Measurements from ENCODE around the gene USP32. TPM values are rescaled to one million over a fixed set of nuclear protein-coding genes. Genes with fewer than 3 reads are reported as not detected.
"Not testable (repeated sequence)": the region's sequence is repeated elsewhere in the genome, so short reads cannot be mapped to it uniquely, and the experiment has no call there.

USP32 gene
- total RNA-seq, 8 experiments from 2014 or later, result 29.3 to 187 (median 32.1) TPM

- 62 to 100% (median 77%) methylated on average over 1 to 3 of the region's 3 CpGs for WGBS, 10 experiments
- no peak overlapping the region for H3K27ac ChIP-seq
- in situ Hi-C loops (cut with MboI; ENCODE audit: low pct_unique_long_range_greater_than_20kb in 2 of 9, low sequenced_read_pairs in 9 of 9, unreplicated experiment in 9 of 9), result no loop called here
Measured at GRCh38 chr17:60396412-60396811, 4.5 kb upstream of the USP32 start.

GRCh38 chr17:60395508-60396065 lies 3.7 kb upstream of the USP32 start:
- in situ Hi-C loops (cut with MboI; ENCODE audit: low pct_unique_long_range_greater_than_20kb in 2 of 9, low sequenced_read_pairs in 9 of 9, unreplicated experiment in 9 of 9), result no loop called here
- 66 to 89% (median 82%) methylated on average over 2 to 4 of the region's 4 CpGs for WGBS, 10 experiments
- no peak for ATAC-seq (replicated peaks in 6 of 8)

More at GRCh38 chr17:60396412-60396811, 4.5 kb upstream of the USP32 start:
- ATAC-seq (replicated peaks in 6 of 8), result no peak
- Histone ChIP-seq H3K4me1 (replicated peaks in 1 of 2) (peaks cover 3 to 14% of the 10 kb centered on the region in 2 donors), H3K4me3 (no peak overlapping the region)

DNA sequence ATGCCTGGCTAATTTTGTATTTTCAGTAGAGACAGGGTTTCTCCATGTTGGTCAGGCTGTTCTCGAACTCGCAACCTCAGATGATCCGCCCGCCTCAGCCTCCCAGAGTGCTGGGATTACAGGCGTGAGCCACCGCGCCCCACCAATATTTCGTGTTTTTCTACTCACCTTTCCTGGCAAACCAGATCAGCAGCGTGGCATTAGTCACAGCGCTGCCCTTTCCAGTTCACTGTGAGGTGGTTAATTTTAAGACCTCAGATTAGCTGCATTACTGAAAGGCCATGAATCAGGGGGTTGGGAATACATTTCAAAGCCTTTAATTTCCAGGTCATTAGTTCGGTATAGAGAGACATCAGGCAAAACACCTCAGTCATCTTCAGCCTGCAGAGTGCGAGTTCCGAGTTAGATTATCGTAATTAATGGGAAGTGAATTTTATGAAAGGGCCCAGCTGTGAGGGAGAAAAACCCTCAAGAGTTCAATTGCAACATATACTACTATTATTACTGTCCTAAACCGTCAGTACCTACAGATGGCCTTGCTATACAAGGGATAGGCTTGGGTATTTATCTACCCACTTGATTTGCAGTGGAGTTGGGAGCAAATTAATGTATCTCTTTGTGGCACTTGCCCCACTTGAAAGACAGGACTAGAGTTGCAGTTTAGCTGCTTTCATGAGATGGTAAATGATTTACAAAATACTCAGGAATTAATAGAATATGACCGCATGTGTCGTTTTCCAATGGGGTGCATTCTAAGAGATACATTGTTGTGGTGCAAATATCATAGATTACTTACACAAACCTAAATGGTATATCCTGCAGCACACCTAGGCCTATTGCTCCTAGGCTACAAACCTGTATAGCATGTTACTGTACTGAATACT lies 2.1 kb upstream of the USP32 start:
- 40 to 100% (median 88%) methylated on average over 1 to 15 of the region's 17 CpGs for WGBS, 10 experiments
- H3K4me3 ChIP-seq, result no peak overlapping the region
- peaks cover 10 to 23% of the 10 kb centered on the region in 2 donors for H3K4me1 ChIP-seq (replicated peaks in 1 of 2)
- in situ Hi-C loops (cut with MboI; ENCODE audit: low pct_unique_long_range_greater_than_20kb in 2 of 9, low sequenced_read_pairs in 9 of 9, unreplicated experiment in 9 of 9), result no loop called here
- ATAC-seq (replicated peaks in 6 of 8), result no peak
- H3K27ac ChIP-seq, result no peak overlapping the region

More at GRCh38 chr17:60395508-60396065, 3.7 kb upstream of the USP32 start:
- no peak overlapping the region for H3K4me3 ChIP-seq
- H3K4me1 ChIP-seq (replicated peaks in 1 of 2), result peaks cover 3 to 14% of the 10 kb centered on the region in 2 donors
- H3K27ac ChIP-seq, result no peak overlapping the region

DNA sequence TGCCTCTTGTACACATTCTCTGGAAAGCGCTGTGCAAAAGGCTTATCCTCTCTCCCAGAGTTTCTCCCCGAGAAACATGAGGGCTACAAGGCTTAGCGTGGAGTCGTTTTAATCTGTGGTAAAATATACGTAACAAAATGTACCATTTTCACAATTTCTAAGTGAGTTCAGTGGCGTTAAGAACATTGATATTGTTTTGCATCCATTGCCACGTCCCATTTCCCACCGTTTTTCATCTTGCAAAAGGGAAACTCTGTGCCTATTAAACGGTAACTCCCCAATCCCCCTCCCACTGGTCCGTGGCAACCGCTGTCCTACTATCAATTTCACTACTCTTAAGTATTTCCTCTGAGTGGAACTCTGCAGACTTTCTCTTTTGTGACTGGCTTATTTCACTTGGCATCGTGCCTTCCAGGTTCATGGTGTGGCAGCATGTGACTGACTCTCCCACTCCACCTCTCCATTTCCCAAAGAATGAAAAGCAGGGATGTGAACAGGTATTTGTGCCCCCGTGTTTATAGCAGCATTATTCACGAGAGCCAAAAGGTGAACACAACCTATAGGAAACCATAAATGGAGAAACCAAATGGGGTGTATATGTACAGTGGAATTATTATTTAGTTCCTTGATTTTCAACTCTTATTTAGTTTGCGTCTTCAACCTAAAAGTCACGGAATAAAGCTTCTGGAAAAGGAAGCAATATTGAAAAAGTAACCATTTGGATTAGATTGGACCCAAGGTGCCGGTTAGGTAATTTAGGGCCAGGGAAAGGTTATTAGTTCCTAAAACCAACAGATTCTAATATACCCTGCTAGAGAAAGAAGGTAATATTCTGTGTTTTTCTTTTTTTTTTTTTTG lies 1.1 kb upstream of the USP32 start:
- in situ Hi-C loops (cut with MboI; ENCODE audit: low pct_unique_long_range_greater_than_20kb in 2 of 9, low sequenced_read_pairs in 9 of 9, unreplicated experiment in 9 of 9), result no loop called here
- peak overlapping the region; percentile 73 to 95 (median 86) for H3K4me3 ChIP-seq

GRCh38 chr17:60391471-60392041 lies 377 bp downstream of the USP32 start:
- in situ Hi-C loops (cut with MboI; ENCODE audit: low pct_unique_long_range_greater_than_20kb in 2 of 9, low sequenced_read_pairs in 9 of 9, unreplicated experiment in 9 of 9), result no loop called here
- H3K4me1 ChIP-seq (replicated peaks in 1 of 2), result peaks cover 16 to 28% of the 10 kb centered on the region in 2 donors
- WGBS, 10 experiments, result 0% methylated on average over 1 to 8 of the region's 36 CpGs; no CpG with 5 or more reads in 6 of the 10 experiments
- H3K27ac ChIP-seq, result peak overlapping the region; percentile 79 to 88
- peak overlapping the region; percentile 73 to 95 (median 86) for H3K4me3 ChIP-seq
- peak; percentile 38 to 76 (median 72) for ATAC-seq (replicated peaks in 6 of 8)

More for the DNA sequence above, 1.1 kb upstream of the USP32 start:
- WGBS, 10 experiments, result 0 to 42% (median 28%) methylated on average over 1 to 16 of the region's 17 CpGs
- Histone ChIP-seq H3K4me1 (replicated peaks in 1 of 2) (peaks cover 14 to 28% of the 10 kb centered on the region in 2 donors), H3K27ac (peak overlapping the region; percentile 79 to 88)
- ATAC-seq (replicated peaks in 6 of 8), result no peak

DNA sequence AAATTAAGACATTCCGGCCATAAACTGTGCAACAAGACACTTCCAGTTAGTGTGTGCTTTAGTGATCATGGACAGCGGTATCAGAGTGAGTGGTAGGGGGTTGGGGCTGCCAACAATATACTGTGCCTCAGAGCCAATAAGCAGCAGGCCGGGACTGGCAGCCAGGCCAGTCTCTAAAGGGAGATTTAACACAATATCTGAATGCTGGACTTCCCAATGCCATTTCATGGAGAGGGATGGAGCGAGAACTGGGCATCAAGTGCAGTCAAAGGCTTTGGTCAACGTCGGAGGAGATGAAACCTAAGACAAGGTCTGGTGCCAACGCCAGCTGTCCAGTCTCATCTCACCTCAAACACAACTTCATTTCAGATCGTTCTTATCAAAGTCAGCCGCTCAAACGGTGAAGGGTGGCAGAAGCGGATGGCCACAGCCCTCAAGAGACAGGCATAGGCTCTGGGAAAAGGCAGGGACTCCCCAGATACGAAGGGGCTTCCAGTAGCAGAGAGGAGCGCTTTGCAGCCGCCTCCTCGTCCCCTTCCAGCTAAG lies 935 bp downstream of the USP32 start:
- in situ Hi-C loops (cut with MboI; ENCODE audit: low pct_unique_long_range_greater_than_20kb in 2 of 9, low sequenced_read_pairs in 9 of 9, unreplicated experiment in 9 of 9), result no loop called here
- ATAC-seq (replicated peaks in 6 of 8), result peak in 5 of 8 experiments; percentile 2 to 13 (median 10)
- WGBS, 10 experiments, result 0 to 10% (median 2%) methylated on average over 3 to 9 of the region's 15 CpGs; no CpG with 5 or more reads in 2 of the 10 experiments
- Histone ChIP-seq H3K27ac (peak overlapping the region; percentile 79 to 88), H3K4me3 (peak overlapping the region; percentile 73 to 95 (median 86)), H3K4me1 (replicated peaks in 1 of 2) (peaks cover 21 to 34% of the 10 kb centered on the region in 2 donors)

- in situ Hi-C loops (cut with MboI; ENCODE audit: low pct_unique_long_range_greater_than_20kb in 2 of 9, low sequenced_read_pairs in 9 of 9, unreplicated experiment in 9 of 9), result no loop called here
- Histone ChIP-seq H3K27ac (no peak overlapping the region), H3K4me1 (replicated peaks in 1 of 2) (peaks cover 25 to 39% of the 10 kb centered on the region in 2 donors), H3K4me3 (peak overlapping the region; percentile 73 to 95 (median 86))
- no peak for ATAC-seq (replicated peaks in 6 of 8)
- 0 to 73% (median 33%) methylated on average over 1 to 2 of the region's 2 CpGs; no CpG with 5 or more reads in 1 of the 10 experiments for whole genome bisulfite sequencing, 10 experiments
Measured at GRCh38 chr17:60390186-60390585, 1.7 kb downstream of the USP32 start.

DNA sequence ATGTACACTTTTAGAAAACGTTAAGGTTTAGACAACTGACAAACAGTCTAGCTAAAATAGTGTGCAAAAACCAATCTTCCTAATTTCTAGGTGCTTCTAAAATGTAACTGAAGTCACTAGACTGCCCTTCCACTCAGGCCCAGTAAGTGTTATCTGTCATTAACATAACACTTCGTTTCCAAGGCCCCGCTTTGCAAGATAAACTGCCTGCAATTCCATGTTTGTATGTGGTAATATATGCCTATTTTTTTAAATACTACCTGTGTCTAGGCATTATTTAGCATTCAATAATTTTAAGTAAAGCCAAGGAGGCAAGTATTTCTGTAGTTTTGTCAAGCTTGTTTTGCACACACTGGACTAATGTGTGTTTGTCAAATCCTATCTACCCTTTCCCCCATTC lies 3.2 kb downstream of the USP32 start:
- no peak for ATAC-seq (replicated peaks in 6 of 8)
- no peak overlapping the region for H3K4me3 ChIP-seq
- peaks cover 25 to 32% of the 10 kb centered on the region in 2 donors for H3K4me1 ChIP-seq (replicated peaks in 1 of 2)
- in situ Hi-C loops (cut with MboI; ENCODE audit: low pct_unique_long_range_greater_than_20kb in 2 of 9, low sequenced_read_pairs in 9 of 9, unreplicated experiment in 9 of 9), result no loop called here
- 0 to 56% (median 18%) methylated on average over 1 to 3 of the region's 3 CpGs for WGBS, 10 experiments
- H3K27ac ChIP-seq, result no peak overlapping the region

- in situ Hi-C loops (cut with MboI; ENCODE audit: low pct_unique_long_range_greater_than_20kb in 2 of 9, low sequenced_read_pairs in 9 of 9, unreplicated experiment in 9 of 9), result no loop called here
- no peak overlapping the region for H3K4me3 ChIP-seq
- no peak overlapping the region for H3K27ac ChIP-seq
- ATAC-seq (replicated peaks in 6 of 8), result no peak
- peaks cover 23 to 25% of the 10 kb centered on the region in 2 donors for H3K4me1 ChIP-seq (replicated peaks in 1 of 2)
- 70 to 97% (median 91%) methylated on average over 1 to 3 of the region's 3 CpGs; no CpG with 5 or more reads in 2 of the 10 experiments for WGBS, 10 experiments
Measured at GRCh38 chr17:60387666-60388065, 4.3 kb downstream of the USP32 start.

DNA sequence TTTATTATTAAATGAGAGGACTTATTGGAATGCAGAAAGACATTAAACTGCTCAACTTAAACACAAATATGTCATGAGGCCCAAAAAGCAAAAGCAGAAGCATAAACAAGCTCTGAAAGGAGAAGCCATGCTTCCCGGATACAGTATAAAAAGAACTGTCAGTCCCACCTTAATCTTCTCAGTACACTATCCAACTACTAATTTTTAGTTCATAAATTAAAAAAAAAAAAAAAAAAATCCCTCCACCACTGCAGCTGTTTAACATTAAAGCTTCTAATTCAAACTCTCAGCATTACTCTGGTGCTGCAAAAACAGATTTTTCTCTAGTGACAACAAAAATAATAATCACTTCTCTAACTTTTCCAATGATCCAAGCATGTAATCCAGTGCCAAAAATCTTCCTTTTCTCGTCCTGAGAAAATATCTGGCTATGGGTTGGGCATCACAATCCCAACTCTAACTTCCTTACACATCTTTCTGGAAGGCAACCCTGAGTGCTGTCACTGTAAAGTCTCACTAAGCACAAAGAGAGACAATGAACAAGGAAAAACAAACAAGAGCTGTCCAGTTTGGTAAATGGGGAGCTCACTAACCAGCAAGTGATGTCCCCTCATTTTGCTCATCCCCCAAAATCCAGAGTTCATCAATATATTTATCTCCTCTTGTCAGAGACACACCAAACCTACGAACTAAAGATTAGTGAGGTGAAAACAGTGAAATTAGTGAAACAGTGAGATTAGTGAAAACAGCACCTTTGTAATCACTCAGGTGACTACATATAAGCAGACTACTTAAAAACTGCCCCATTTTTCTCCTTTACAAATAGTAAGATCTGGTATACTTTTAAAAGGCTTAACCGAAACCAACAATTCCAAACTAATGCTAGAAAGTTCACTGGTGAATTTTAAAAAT lies 5.5 kb downstream of the USP32 start:
- in situ Hi-C loops (cut with MboI; ENCODE audit: low pct_unique_long_range_greater_than_20kb in 2 of 9, low sequenced_read_pairs in 9 of 9, unreplicated experiment in 9 of 9), result no loop called here
- H3K4me1 ChIP-seq (replicated peaks in 1 of 2), result peaks cover 23 to 25% of the 10 kb centered on the region in 2 donors

GRCh38 chr17:60384921-60385320 lies 7.0 kb downstream of the USP32 start:
- in situ Hi-C loops (cut with MboI; ENCODE audit: low pct_unique_long_range_greater_than_20kb in 2 of 9, low sequenced_read_pairs in 9 of 9, unreplicated experiment in 9 of 9); H3K27ac ChIP-seq; H3K4me3 ChIP-seq; ATAC-seq (replicated peaks in 6 of 8): not testable (repeated sequence)
- H3K4me1 ChIP-seq (replicated peaks in 1 of 2), result peaks cover 19 to 21% of the 10 kb centered on the region in 2 donors
- WGBS, 10 experiments, result 90 to 92% methylated on average over 2 of the region's 7 CpGs; no CpG with 5 or more reads in 8 of the 10 experiments

More for the DNA sequence above, 5.5 kb downstream of the USP32 start:
- 20 to 100% (median 58%) methylated on average over 1 to 4 of the region's 4 CpGs for WGBS, 10 experiments
- Histone ChIP-seq H3K4me3 (no peak overlapping the region), H3K27ac (no peak overlapping the region)
- no peak for ATAC-seq (replicated peaks in 6 of 8)
